Head of caudate nucleus (tissue), 42 donors: Measurements from ENCODE around the gene SPACA1.
"Not testable (repeated sequence)": the region's sequence is repeated elsewhere in the genome, so short reads cannot be mapped to it uniquely, and the experiment has no call there.

Source experiments
- DNase-seq, 42 donors: peaks; one replicate each; pipeline versions ENCODE4 v3.0.0 to v3.0.0-alpha.2; 2020 to 2021; ENCODE audit warnings: mixed read lengths in 7 of 42
- intact Hi-C: fragments of 100-400 bp; cut with DNase I; formaldehyde crosslinking; loops from one replicate; pipeline ENCODE4 v1.15.0; 2022

Gene SPACA1

GRCh38 chr6:88047510-88048150 is at the start of gene SPACA1:
Gene SPACA1, plus strand, starts transcription at chr6:88047841. Its CDS starts 65 bp downstream, at chr6:88047906.
- peak in 1 of 42 donors; percentile 8 for DNase-seq
- intact Hi-C loops, result no loop called here

- no peak for DNase-seq
- intact Hi-C loops, result no loop called here
Observed at GRCh38 chr6:88000713-88001112, 46.9 kb upstream of the SPACA1 start.

GRCh38 chr6:88001279-88001678 is 46.4 kb upstream of the SPACA1 start:
- DNase-seq, intact Hi-C loops: not testable (repeated sequence)

GRCh38 chr6:88004707-88005106 is 42.9 kb upstream of the SPACA1 start:
- intact Hi-C loops, result no loop called here

GRCh38 chr6:88006557-88006956 is 41.1 kb upstream of the SPACA1 start:
- intact Hi-C loops, result no loop called here
- no peak for DNase-seq

More at GRCh38 chr6:88004707-88005106, 42.9 kb upstream of the SPACA1 start:
- no peak for DNase-seq

GRCh38 chr6:88008411-88008810 is 39.2 kb upstream of the SPACA1 start:
- intact Hi-C loops, result no loop called here

GRCh38 chr6:88008831-88009231 is 38.8 kb upstream of the SPACA1 start:
- DNase-seq, result no peak
- intact Hi-C loops, result no loop called here

More at GRCh38 chr6:88008411-88008810, 39.2 kb upstream of the SPACA1 start:
- no peak for DNase-seq

- DNase-seq, result no peak
Observed at GRCh38 chr6:88013015-88013414, 34.6 kb upstream of the SPACA1 start.

GRCh38 chr6:88013554-88013953 is 34.1 kb upstream of the SPACA1 start:
- no peak for DNase-seq
- intact Hi-C loops, result no loop called here

More at GRCh38 chr6:88013015-88013414, 34.6 kb upstream of the SPACA1 start:
- intact Hi-C loops, result no loop called here

GRCh38 chr6:88020439-88020838 is 27.2 kb upstream of the SPACA1 start:
- DNase-seq, result peak in 2 of 42 donors; percentile 7 to 12
- intact Hi-C loops, result no loop called here

GRCh38 chr6:88024696-88025095 is 22.9 kb upstream of the SPACA1 start:
- intact Hi-C loops, result no loop called here
- no peak for DNase-seq

GRCh38 chr6:88031550-88031949 is 16.1 kb upstream of the SPACA1 start:
- intact Hi-C loops, result no loop called here

GRCh38 chr6:88044530-88044929 is 3.1 kb upstream of the SPACA1 start:
- DNase-seq, result no peak
- intact Hi-C loops, result no loop called here

More at GRCh38 chr6:88031550-88031949, 16.1 kb upstream of the SPACA1 start:
- DNase-seq, result no peak

GRCh38 chr6:88045521-88046136 is 2.0 kb upstream of the SPACA1 start:
- intact Hi-C loops, result no loop called here

GRCh38 chr6:88048578-88048977 is 937 bp downstream of the SPACA1 start:
- no peak for DNase-seq

More at GRCh38 chr6:88045521-88046136, 2.0 kb upstream of the SPACA1 start:
- no peak for DNase-seq

GRCh38 chr6:88050140-88050818 is 2.6 kb downstream of the SPACA1 start:
- intact Hi-C loops, result no loop called here
- no peak for DNase-seq

More at GRCh38 chr6:88048578-88048977, 937 bp downstream of the SPACA1 start:
- intact Hi-C loops, result no loop called here

GRCh38 chr6:88059191-88059590 is 11.6 kb downstream of the SPACA1 start:
- intact Hi-C loops, result no loop called here

GRCh38 chr6:88062376-88062775 is 14.7 kb downstream of the SPACA1 start:
- intact Hi-C loops, result no loop called here
- no peak for DNase-seq

More at GRCh38 chr6:88059191-88059590, 11.6 kb downstream of the SPACA1 start:
- no peak for DNase-seq

- intact Hi-C loops, result no loop called here
- DNase-seq, result no peak
Observed at GRCh38 chr6:88072462-88072861, 24.8 kb downstream of the SPACA1 start.

GRCh38 chr6:88074791-88075190 is 27.1 kb downstream of the SPACA1 start:
- intact Hi-C loops, result no loop called here
- no peak for DNase-seq
